Measurements from ENCODE around the gene ADAMTS12.
"Not testable (repeated sequence)": the region's sequence is repeated elsewhere in the genome, so short reads cannot be mapped to it uniquely, and the experiment has no call there.

Gene ADAMTS12

GRCh38 chr5:33588654-33589372 is 303.0 kb downstream of the ADAMTS12 start:
- DNase-seq (ENCODE audit: low read depth) = peak; percentile 43

GRCh38 chr5:33583332-33583731 is 308.5 kb downstream of the ADAMTS12 start:
- DNase-seq (ENCODE audit: low read depth) = no peak

- no peak for DNase-seq (ENCODE audit: low read depth)
Measured at GRCh38 chr5:33582417-33582816, 309.4 kb downstream of the ADAMTS12 start.

- DNase-seq (ENCODE audit: low read depth) = no peak
Measured at GRCh38 chr5:33579789-33580188, 312.0 kb downstream of the ADAMTS12 start.

- DNase-seq (ENCODE audit: low read depth) = no peak
Measured at GRCh38 chr5:33579152-33579551, 312.6 kb downstream of the ADAMTS12 start.

GRCh38 chr5:33576726-33577590 is 314.8 kb downstream of the ADAMTS12 start:
- DNase-seq (ENCODE audit: low read depth) = no peak

GRCh38 chr5:33565324-33565723 is 326.5 kb downstream of the ADAMTS12 start:
- DNase-seq (ENCODE audit: low read depth) = no peak

GRCh38 chr5:33563983-33564908 is 327.5 kb downstream of the ADAMTS12 start:
- DNase-seq (ENCODE audit: low read depth) = no peak

GRCh38 chr5:33563530-33563929 is 328.3 kb downstream of the ADAMTS12 start:
- DNase-seq (ENCODE audit: low read depth) = no peak

- DNase-seq (ENCODE audit: low read depth) = no peak
Measured at GRCh38 chr5:33558489-33558888, 333.3 kb downstream of the ADAMTS12 start.

- no peak for DNase-seq (ENCODE audit: low read depth)
Measured at GRCh38 chr5:33557605-33558004, 334.2 kb downstream of the ADAMTS12 start.

- no peak for DNase-seq (ENCODE audit: low read depth)
Measured at GRCh38 chr5:33556330-33557328, 335.2 kb downstream of the ADAMTS12 start.

- DNase-seq (ENCODE audit: low read depth) = no peak
Measured at GRCh38 chr5:33549982-33550567, 341.7 kb downstream of the ADAMTS12 start.

- not testable (repeated sequence) for DNase-seq (ENCODE audit: low read depth)
Measured at GRCh38 chr5:33539790-33540189, 352.0 kb downstream of the ADAMTS12 start.

GRCh38 chr5:33539212-33539611 is 352.6 kb downstream of the ADAMTS12 start:
- DNase-seq (ENCODE audit: low read depth) = no peak

GRCh38 chr5:33538201-33538600 is 353.6 kb downstream of the ADAMTS12 start:
- DNase-seq (ENCODE audit: low read depth) = no peak

- no peak for DNase-seq (ENCODE audit: low read depth)
Measured at GRCh38 chr5:33537240-33537639, 354.6 kb downstream of the ADAMTS12 start.

- DNase-seq (ENCODE audit: low read depth) = no peak
Measured at GRCh38 chr5:33536802-33537201, 355.0 kb downstream of the ADAMTS12 start.

- DNase-seq (ENCODE audit: low read depth) = no peak
Measured at GRCh38 chr5:33531824-33532223, 360.0 kb downstream of the ADAMTS12 start.

GRCh38 chr5:33531037-33531298 is 360.8 kb downstream of the ADAMTS12 start:
- no peak for DNase-seq (ENCODE audit: low read depth)

All from activated T-cell treated with anti-CD3 and anti-CD28 coated beads for 48 hours (primary cell).